ENCODE data around the gene RAB20. TPM values are rescaled to one million over a fixed set of nuclear protein-coding genes. Genes with fewer than 3 reads are reported as not detected.

The RAB20 gene
- total and polyA plus RNA-seq, 9 of the 15 experiments (the other 6 are each of a cell fraction or from before 2014, with no cell fraction given), result 0.62 to 9.2 (median 5.4) TPM

DNA sequence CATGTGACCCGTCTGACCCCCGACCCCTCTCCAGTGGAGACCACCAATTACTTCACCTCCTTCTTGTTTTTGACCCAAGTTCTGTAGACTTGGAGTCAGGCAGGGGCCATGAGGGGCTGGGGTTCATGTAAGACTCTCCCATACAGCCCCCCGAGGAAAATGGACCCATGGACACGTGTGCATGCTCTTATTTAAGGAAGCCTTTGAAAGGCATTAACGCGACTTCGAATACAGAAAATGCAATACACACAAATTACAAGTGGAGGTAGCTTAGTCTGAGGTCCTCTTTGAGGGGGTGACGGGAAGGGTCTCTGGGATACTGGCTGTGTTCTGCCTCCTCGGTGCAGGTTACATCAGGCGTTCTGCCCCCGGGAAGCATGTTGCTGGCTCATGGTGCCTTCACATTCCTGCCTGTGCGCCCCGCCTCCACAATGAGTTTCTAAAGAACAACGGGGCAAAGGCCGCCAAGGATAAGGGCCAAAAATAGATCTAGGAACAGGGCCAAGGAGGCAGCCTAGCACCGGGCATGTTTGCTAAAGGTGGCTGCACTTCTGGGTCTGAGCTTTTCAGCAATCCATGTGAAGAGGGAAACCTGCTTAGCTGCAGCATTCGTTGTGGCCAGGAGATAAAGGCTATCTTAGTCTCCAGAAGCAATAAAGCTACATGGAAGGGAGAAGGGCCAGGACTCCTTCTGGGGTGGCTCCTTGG is 54.5 kb downstream of the RAB20 start (continued):
- peak; percentile 67; the same call in 1 of the 2 replicates for TF ChIP-seq ZNF589 (CRISPR knock-in tag; IDR thresholded peaks at IDR 0.05; ENCODE audit: low read depth)
- TF ChIP-seq, protein P1, sequence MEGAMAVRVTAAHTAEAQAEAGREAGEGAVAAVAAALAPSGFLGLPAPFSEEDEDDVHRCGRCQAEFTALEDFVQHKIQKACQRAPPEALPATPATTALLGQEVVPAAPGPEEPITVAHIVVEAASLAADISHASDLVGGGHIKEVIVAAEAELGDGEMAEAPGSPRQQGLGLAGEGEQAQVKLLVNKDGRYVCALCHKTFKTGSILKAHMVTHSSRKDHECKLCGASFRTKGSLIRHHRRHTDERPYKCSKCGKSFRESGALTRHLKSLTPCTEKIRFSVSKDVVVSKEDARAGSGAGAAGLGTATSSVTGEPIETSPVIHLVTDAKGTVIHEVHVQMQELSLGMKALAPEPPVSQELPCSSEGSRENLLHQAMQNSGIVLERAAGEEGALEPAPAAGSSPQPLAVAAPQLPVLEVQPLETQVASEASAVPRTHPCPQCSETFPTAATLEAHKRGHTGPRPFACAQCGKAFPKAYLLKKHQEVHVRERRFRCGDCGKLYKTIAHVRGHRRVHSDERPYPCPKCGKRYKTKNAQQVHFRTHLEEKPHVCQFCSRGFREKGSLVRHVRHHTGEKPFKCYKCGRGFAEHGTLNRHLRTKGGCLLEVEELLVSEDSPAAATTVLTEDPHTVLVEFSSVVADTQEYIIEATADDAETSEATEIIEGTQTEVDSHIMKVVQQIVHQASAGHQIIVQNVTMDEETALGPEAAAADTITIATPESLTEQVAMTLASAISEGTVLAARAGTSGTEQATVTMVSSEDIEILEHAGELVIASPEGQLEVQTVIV (CRISPR knock-in tag; IDR thresholded peaks at IDR 0.05; ENCODE audit: borderline replicate concordance), result no peak
- no peak for TF ChIP-seq TRIM28 (IDR thresholded peaks at IDR 0.05)
- TF ChIP-seq MAZ (CRISPR knock-in tag; conservative IDR thresholded peaks at IDR 0.05 in 1 of 2, IDR thresholded peaks at IDR 0.05 in 1 of 2), result no peak
- 0 out of 4 replicates have a peak, but pooled peaks of 1 of the 2 experiments have one; percentile 18 for TF ChIP-seq ARNT (IDR thresholded peaks at IDR 0.05)
- no peak; a peak in 1 of 4 replicates for TF ChIP-seq ETV6 (IDR thresholded peaks at IDR 0.05; ENCODE audit: borderline replicate concordance in 1 of 2, low read depth in 2 of 2, low read length in 1 of 2)
- TF ChIP-seq ETV6 (CRISPR knock-in tag; IDR thresholded peaks at IDR 0.05; ENCODE audit: borderline replicate concordance), result no peak
- TF ChIP-seq WHSC1 (IDR thresholded peaks at IDR 0.05; ENCODE audit: low read length), result no peak
- TF ChIP-seq ESRRA (IDR thresholded peaks at IDR 0.05; ENCODE audit: borderline replicate concordance, low read depth), result 0 out of 2 replicates have a peak, but pooled peaks have one; percentile 14
- no peak for TF ChIP-seq ZNF324 (CRISPR knock-in tag; IDR thresholded peaks at IDR 0.05)
- TF ChIP-seq POLR2AphosphoS5 (IDR thresholded peaks at IDR 0.05; ENCODE audit: control insufficient read depth, insufficient read depth, low read depth, low read length), result peak; percentile 87
- TF ChIP-seq JUND (IDR thresholded peaks at IDR 0.05; ENCODE audit: borderline replicate concordance, low read depth, low read length), result 0 out of 2 replicates have a peak, but pooled peaks have one; percentile 36
- TF ChIP-seq JUND (tag; IDR thresholded peaks at IDR 0.05; ENCODE audit: borderline replicate concordance, low read depth, low read length), result 0 out of 3 replicates have a peak, but pooled peaks have one; percentile 45
- no peak for TF ChIP-seq ZNF445 (CRISPR knock-in tag; IDR thresholded peaks at IDR 0.05; ENCODE audit: low read depth)
- peak; percentile 34; the same call in 1 of the 2 replicates for TF ChIP-seq C11orf30 (IDR thresholded peaks at IDR 0.05; ENCODE audit: low read depth)
- TF ChIP-seq, protein P2, sequence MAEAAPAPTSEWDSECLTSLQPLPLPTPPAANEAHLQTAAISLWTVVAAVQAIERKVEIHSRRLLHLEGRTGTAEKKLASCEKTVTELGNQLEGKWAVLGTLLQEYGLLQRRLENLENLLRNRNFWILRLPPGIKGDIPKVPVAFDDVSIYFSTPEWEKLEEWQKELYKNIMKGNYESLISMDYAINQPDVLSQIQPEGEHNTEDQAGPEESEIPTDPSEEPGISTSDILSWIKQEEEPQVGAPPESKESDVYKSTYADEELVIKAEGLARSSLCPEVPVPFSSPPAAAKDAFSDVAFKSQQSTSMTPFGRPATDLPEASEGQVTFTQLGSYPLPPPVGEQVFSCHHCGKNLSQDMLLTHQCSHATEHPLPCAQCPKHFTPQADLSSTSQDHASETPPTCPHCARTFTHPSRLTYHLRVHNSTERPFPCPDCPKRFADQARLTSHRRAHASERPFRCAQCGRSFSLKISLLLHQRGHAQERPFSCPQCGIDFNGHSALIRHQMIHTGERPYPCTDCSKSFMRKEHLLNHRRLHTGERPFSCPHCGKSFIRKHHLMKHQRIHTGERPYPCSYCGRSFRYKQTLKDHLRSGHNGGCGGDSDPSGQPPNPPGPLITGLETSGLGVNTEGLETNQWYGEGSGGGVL (CRISPR knock-in tag; IDR thresholded peaks at IDR 0.05), result no peak
- no peak for TF ChIP-seq MXI1 (IDR thresholded peaks at IDR 0.05; ENCODE audit: low read depth, low read length)
- TF ChIP-seq XRCC3 (IDR thresholded peaks at IDR 0.05), result no peak
- TF ChIP-seq, protein P3, sequence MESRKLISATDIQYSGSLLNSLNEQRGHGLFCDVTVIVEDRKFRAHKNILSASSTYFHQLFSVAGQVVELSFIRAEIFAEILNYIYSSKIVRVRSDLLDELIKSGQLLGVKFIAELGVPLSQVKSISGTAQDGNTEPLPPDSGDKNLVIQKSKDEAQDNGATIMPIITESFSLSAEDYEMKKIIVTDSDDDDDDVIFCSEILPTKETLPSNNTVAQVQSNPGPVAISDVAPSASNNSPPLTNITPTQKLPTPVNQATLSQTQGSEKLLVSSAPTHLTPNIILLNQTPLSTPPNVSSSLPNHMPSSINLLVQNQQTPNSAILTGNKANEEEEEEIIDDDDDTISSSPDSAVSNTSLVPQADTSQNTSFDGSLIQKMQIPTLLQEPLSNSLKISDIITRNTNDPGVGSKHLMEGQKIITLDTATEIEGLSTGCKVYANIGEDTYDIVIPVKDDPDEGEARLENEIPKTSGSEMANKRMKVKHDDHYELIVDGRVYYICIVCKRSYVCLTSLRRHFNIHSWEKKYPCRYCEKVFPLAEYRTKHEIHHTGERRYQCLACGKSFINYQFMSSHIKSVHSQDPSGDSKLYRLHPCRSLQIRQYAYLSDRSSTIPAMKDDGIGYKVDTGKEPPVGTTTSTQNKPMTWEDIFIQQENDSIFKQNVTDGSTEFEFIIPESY (CRISPR knock-in tag; IDR thresholded peaks at IDR 0.05), result peak; percentile 54; the same call in 1 of the 2 replicates
- TF ChIP-seq DPF2 (IDR thresholded peaks at IDR 0.05), result peak; percentile 81
- 0 out of 2 replicates have a peak, but pooled peaks have one; percentile 18 for TF ChIP-seq CAMTA2 (CRISPR knock-in tag; conservative IDR thresholded peaks at IDR 0.05)
